Calu3 (cell line): ENCODE data around the gene ID1. TPM values are rescaled to one million over a fixed set of nuclear protein-coding genes. Genes with fewer than 3 reads are reported as not detected.

Experiments
- BruUV-seq: library from RNA; stranded (reverse); fragments of 400-500 nt; replicated peaks from 2 replicates; lab custom pipeline; 2021; lab: Mats Ljungman, UMichigan
- CTCF ChIA-PET: fragments of 300-600 bp; sonication (Branson Sonifier 250); formaldehyde crosslinking; loops from one replicate; lab custom pipeline; 2022; ENCODE audit warnings: antibody characterized with exemption; lab: Charles Lee
- DNase-seq: peaks from one replicate; pipeline ENCODE4 v3.0.0; 2022
- H3K27ac Mint-ChIP-seq: one replicate; pipeline ENCODE4 v1.8.0; 2022; ENCODE audit warnings: mixed read lengths; ENCODE audit not compliant: unreplicated experiment
- H3K27me3 Mint-ChIP-seq: one replicate; pipeline ENCODE4 v1.8.0; 2022; ENCODE audit warnings: mixed read lengths; ENCODE audit not compliant: unreplicated experiment
- H3K36me3 Mint-ChIP-seq: one replicate; pipeline ENCODE4 v1.8.0; 2022; ENCODE audit warnings: mild to moderate bottlenecking, moderate library complexity, mixed read lengths; ENCODE audit not compliant: insufficient read depth, unreplicated experiment
- H3K4me1 Mint-ChIP-seq: one replicate; pipeline ENCODE4 v1.8.0; 2022; ENCODE audit warnings: mild to moderate bottlenecking, low read depth, mixed read lengths; ENCODE audit not compliant: unreplicated experiment
- H3K4me3 Mint-ChIP-seq: one replicate; pipeline ENCODE4 v1.8.0; 2022; ENCODE audit warnings: mild to moderate bottlenecking, low read depth, moderate library complexity, mixed read lengths; ENCODE audit not compliant: unreplicated experiment
- H3K9me3 Mint-ChIP-seq: one replicate; pipeline ENCODE4 v1.8.0; 2022; ENCODE audit warnings: low read depth, mixed read lengths; ENCODE audit not compliant: unreplicated experiment
- CTCF ChIP-seq: fragments of 200-600 bp; IDR thresholded peaks from one replicate; pipeline ENCODE4 v1.8.0; 2022; ENCODE audit warnings: antibody characterized with exemption; ENCODE audit not compliant: unreplicated experiment
- intact Hi-C: fragments of 100-400 bp; cut with micrococcal nuclease; formaldehyde crosslinking; loops from one replicate; pipeline ENCODE4 v1.10.0; 2022; ENCODE audit not compliant: unreplicated experiment
- microRNA-seq: library from miRNA; unstranded; fragments of <30 nt; microRNA quantifications from one replicate; pipeline ENCODE4 v1.2.0, GENCODE V29; 2022
- total RNA-seq: library from RNA; stranded (reverse); gene quantifications from 2 replicates; pipeline ENCODE4 v1.2.3, GENCODE V29; 2022

ID1 gene
- total RNA-seq, 1 experiment from 2014 or later: 347 TPM

GRCh38 chr20:31654534-31654933, 49.4 kb downstream of the ID1 start:
- BruUV-seq: no TSS peak
- peaks cover 18% of the 10 kb centered on the region for H3K36me3 Mint-ChIP-seq
- DNase-seq: no peak
- H3K4me3 Mint-ChIP-seq: no peak overlapping the region
- H3K4me1 Mint-ChIP-seq: no peaks in the 10 kb centered on the region
- no peak for TF ChIP-seq CTCF
- peak overlapping the region; percentile 16 for H3K27ac Mint-ChIP-seq
- CTCF ChIA-PET: interaction anchor here (0.6 kb wide), 1 partner anchor 55 kb away, joined by 3 read pairs; no protein-coding TSS in a partner anchor
- peaks cover 15% of the 10 kb centered on the region for H3K27me3 Mint-ChIP-seq
- intact Hi-C loops: no loop called here
- no peaks in the 10 kb centered on the region for H3K9me3 Mint-ChIP-seq

Small RNAs within 50 kb of the gene (microRNA-seq; reads per million reads assigned to microRNA genes)
- 3.2 reads per million for gene MIR3193

Other genes starting within 250 kb of the ID1 start
- not detected in 2 replicates for gene DEFB118, start 236.7 kb upstream of the ID1 start, total RNA-seq
- gene DEFB119, start 214.7 kb upstream of the ID1 start, total RNA-seq: not detected in 2 replicates
- gene DEFB121, start 199.1 kb upstream of the ID1 start, total RNA-seq: not detected in 2 replicates
- gene DEFB123, start 164.7 kb upstream of the ID1 start, total RNA-seq: not detected in 2 replicates
- gene DEFB124, start 130.2 kb upstream of the ID1 start, total RNA-seq: not detected in 2 replicates
- gene REM1, start 130.0 kb upstream of the ID1 start, total RNA-seq: not detected in 2 replicates
- gene HM13, start 90.8 kb upstream of the ID1 start, total RNA-seq: 342 and 378 TPM in 2 replicates
- gene COX4I2, start 32.6 kb downstream of the ID1 start, total RNA-seq: not detected in 2 replicates
- 290 and 321 TPM in 2 replicates for gene BCL2L1, start 117.6 kb downstream of the ID1 start, total RNA-seq
- gene TPX2, start 134.0 kb downstream of the ID1 start, total RNA-seq: 157 and 179 TPM in 2 replicates
- gene MYLK2, start 214.1 kb downstream of the ID1 start, total RNA-seq: 1.3 and 1.5 TPM in 2 replicates
- gene FOXS1, start 240.3 kb downstream of the ID1 start, total RNA-seq: not detected in 2 replicates